CD4-positive, alpha-beta T cell treated with Interferon gamma for 1 hour (primary cell): ENCODE measurements around the gene TNS4.

Source experiments
- DNase-seq: peaks from one replicate; pipeline ENCODE4 v3.0.0-alpha.2; 2020

The TNS4 gene

GRCh38 chr17:40490982-40491381 is 10.4 kb downstream of the TNS4 start:
- no peak for DNase-seq

- no peak for DNase-seq
Observed at GRCh38 chr17:40490289-40490853, 11.1 kb downstream of the TNS4 start.

GRCh38 chr17:40487371-40488020 is 13.9 kb downstream of the TNS4 start:
- DNase-seq = no peak

GRCh38 chr17:40486522-40487370 is 14.7 kb downstream of the TNS4 start:
- DNase-seq = no peak

GRCh38 chr17:40485851-40486521 is 15.4 kb downstream of the TNS4 start:
- no peak for DNase-seq

GRCh38 chr17:40484973-40485530 is 16.4 kb downstream of the TNS4 start:
- no peak for DNase-seq

GRCh38 chr17:40484285-40484972 is 17.0 kb downstream of the TNS4 start:
- no peak for DNase-seq

- no peak for DNase-seq
Observed at GRCh38 chr17:40483679-40484078, 17.7 kb downstream of the TNS4 start.

- DNase-seq = no peak
Observed at GRCh38 chr17:40482722-40483121, 18.7 kb downstream of the TNS4 start.

GRCh38 chr17:40481106-40481505 is 20.3 kb downstream of the TNS4 start:
- DNase-seq = no peak

- DNase-seq = peak; percentile 89
Observed at GRCh38 chr17:40480501-40481003, 20.9 kb downstream of the TNS4 start.

- no peak for DNase-seq
Observed at GRCh38 chr17:40479754-40480480, 21.5 kb downstream of the TNS4 start.

- DNase-seq = no peak
Observed at GRCh38 chr17:40478486-40478885, 22.9 kb downstream of the TNS4 start.

GRCh38 chr17:40477796-40478195 is 23.6 kb downstream of the TNS4 start:
- no peak for DNase-seq

- no peak for DNase-seq
Observed at GRCh38 chr17:40475234-40475908, 26.1 kb downstream of the TNS4 start.

GRCh38 chr17:40474419-40475002 is 26.9 kb downstream of the TNS4 start:
- DNase-seq = no peak

GRCh38 chr17:40473573-40474365 is 27.7 kb downstream of the TNS4 start:
- no peak for DNase-seq

- no peak for DNase-seq
Observed at GRCh38 chr17:40472733-40473452, 28.5 kb downstream of the TNS4 start.
